Measurements from ENCODE around the gene POLR1A. TPM values are rescaled to one million over a fixed set of nuclear protein-coding genes. Genes with fewer than 3 reads are reported as not detected.

Gene POLR1A
- total and polyA plus RNA-seq, 2 experiments from 2014 or later: 6.3 to 19.0 TPM

DNA sequence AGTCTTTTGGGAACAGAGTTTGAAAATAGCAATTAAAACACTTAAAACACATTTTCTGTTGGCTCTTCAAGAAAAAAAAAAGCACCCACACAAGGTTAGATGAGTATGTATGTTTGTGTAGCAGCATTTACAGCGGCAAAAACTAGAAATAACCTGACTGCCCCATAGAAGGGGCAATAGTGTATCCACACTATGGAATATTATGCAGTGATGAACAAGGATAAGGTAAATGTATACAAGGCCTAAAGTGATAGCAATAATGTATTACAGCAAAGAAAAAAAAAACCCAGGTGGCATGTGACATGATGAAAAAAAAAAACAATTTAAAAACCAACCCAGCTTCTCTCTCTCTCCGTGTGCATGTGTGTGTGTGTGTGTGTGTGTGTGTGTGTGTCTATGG, 34.8 kb downstream of the POLR1A start:
- 90% methylated on average over 2 of the region's 2 CpGs for WGBS (ENCODE audit: low lambda C conversion rate, missing lambda C conversion rate)

DNA sequence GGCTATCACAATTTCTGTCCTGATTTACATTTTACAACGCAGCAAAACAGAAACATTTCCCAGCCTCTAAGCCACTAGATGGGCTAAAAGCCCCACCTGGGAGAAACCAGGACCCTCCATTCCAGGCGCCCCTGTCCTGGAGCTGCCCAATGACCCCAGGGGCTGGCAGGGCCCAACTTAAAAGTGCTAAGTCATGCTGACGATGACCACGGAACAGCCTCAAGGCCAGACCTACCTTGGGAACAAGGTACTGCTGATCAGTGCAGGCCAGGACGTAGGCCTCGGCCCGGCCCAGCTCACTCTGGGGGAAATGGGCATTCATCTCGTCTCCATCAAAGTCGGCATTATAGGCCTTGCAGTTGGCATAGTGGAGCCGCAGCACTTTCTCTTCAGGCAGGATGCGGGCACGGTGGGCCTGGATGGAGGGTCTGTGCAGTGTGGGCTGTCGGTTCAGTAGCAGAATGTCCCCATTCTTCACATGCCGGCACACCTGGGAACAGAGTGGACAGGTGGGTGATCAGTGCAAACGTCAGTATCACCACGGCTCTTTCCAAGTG, 35.8 kb downstream of the POLR1A start:
- H3K4me1 ChIP-seq (ENCODE audit: insufficient read depth): no peaks in the 10 kb centered on the region
- no peaks in the 10 kb centered on the region for H3K9me2 ChIP-seq (replicated peaks; ENCODE audit: insufficient read depth)
- no peaks in the 10 kb centered on the region for H4K20me1 ChIP-seq (ENCODE audit: insufficient read depth, poor library complexity, severe bottlenecking)
- H3K9me3 ChIP-seq (ENCODE audit: low read depth): no peaks in the 10 kb centered on the region
- 94% methylated on average over 16 of the region's 16 CpGs for WGBS (ENCODE audit: low lambda C conversion rate, missing lambda C conversion rate)
- H3K4me2 ChIP-seq: no peak overlapping the region
- no peak for TF ChIP-seq EZH2 (IDR thresholded peaks at IDR 0.05; ENCODE audit: borderline replicate concordance)
- TF ChIP-seq, protein P1, sequence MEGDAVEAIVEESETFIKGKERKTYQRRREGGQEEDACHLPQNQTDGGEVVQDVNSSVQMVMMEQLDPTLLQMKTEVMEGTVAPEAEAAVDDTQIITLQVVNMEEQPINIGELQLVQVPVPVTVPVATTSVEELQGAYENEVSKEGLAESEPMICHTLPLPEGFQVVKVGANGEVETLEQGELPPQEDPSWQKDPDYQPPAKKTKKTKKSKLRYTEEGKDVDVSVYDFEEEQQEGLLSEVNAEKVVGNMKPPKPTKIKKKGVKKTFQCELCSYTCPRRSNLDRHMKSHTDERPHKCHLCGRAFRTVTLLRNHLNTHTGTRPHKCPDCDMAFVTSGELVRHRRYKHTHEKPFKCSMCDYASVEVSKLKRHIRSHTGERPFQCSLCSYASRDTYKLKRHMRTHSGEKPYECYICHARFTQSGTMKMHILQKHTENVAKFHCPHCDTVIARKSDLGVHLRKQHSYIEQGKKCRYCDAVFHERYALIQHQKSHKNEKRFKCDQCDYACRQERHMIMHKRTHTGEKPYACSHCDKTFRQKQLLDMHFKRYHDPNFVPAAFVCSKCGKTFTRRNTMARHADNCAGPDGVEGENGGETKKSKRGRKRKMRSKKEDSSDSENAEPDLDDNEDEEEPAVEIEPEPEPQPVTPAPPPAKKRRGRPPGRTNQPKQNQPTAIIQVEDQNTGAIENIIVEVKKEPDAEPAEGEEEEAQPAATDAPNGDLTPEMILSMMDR (IDR thresholded peaks at IDR 0.05; ENCODE audit: poor library complexity): no peak
- TF ChIP-seq EZH2phosphoT487 (IDR thresholded peaks at IDR 0.05; ENCODE audit: low read depth, severe bottlenecking, unreplicated experiment): no peak
- no peak overlapping the region for H3K27ac ChIP-seq
- no peaks in the 10 kb centered on the region for H3K27me3 ChIP-seq
- no peak overlapping the region for H3K4me3 ChIP-seq
- DNase-seq (ENCODE audit: low spot score): no peak
- no peaks in the 10 kb centered on the region for H3K36me3 ChIP-seq (replicated peaks; ENCODE audit: insufficient read depth, low read depth)
- H2AFZ ChIP-seq: no peak overlapping the region
- no peaks in the 10 kb centered on the region for H3K79me2 ChIP-seq

More for the DNA sequence above, 34.8 kb downstream of the POLR1A start:
- H3K9me3 ChIP-seq (ENCODE audit: low read depth): no peaks in the 10 kb centered on the region
- H3K4me1 ChIP-seq (ENCODE audit: insufficient read depth): no peaks in the 10 kb centered on the region
- no peaks in the 10 kb centered on the region for H3K79me2 ChIP-seq
- no peaks in the 10 kb centered on the region for H3K9me2 ChIP-seq (replicated peaks; ENCODE audit: insufficient read depth)
- DNase-seq (ENCODE audit: low spot score): no peak
- TF ChIP-seq EZH2phosphoT487 (IDR thresholded peaks at IDR 0.05; ENCODE audit: low read depth, severe bottlenecking, unreplicated experiment) (no peak), EZH2 (IDR thresholded peaks at IDR 0.05; ENCODE audit: borderline replicate concordance) (no peak)
- TF ChIP-seq, protein P1 (IDR thresholded peaks at IDR 0.05; ENCODE audit: poor library complexity): no peak
- no peak overlapping the region for H3K4me2 ChIP-seq
- H3K27me3 ChIP-seq: no peaks in the 10 kb centered on the region
- H4K20me1 ChIP-seq (ENCODE audit: insufficient read depth, poor library complexity, severe bottlenecking): no peaks in the 10 kb centered on the region
- H2AFZ ChIP-seq: no peak overlapping the region
- H3K27ac ChIP-seq: no peak overlapping the region
- H3K36me3 ChIP-seq (replicated peaks; ENCODE audit: insufficient read depth, low read depth): no peaks in the 10 kb centered on the region
- H3K4me3 ChIP-seq: no peak overlapping the region

DNA sequence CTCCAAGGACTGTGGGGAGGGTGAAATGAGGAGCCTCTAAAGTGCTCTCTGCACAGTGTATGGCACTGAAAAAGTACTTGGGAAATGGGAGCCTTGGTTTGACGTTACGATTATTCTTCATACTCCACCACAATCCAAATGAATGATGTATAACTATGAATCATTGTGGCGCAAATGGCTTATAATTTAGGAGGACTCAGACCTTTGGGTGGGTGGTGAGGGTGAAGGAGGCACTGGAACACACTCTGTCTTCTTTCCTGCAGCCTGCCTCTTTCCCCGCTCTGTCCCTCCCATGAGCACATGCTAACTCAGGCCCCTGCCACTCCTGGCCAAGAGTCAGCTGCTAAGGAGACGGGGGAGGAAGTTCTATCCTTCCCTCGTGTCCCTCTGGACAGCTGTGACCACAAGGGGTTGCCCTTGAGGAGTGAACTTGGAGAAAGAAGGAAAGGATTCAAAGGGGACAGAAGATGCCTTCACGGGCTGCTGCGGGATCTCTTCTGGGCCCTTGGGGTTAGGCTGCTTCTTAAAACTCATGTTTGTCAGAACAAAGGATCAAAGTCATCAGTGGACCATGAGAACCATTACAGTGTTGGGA, 36.5 kb downstream of the POLR1A start:
- WGBS (ENCODE audit: low lambda C conversion rate, missing lambda C conversion rate): 73% methylated on average over 8 of the region's 8 CpGs

More for the DNA sequence above, 36.5 kb downstream of the POLR1A start:
- H3K4me1 ChIP-seq (ENCODE audit: insufficient read depth): no peaks in the 10 kb centered on the region
- H3K9me3 ChIP-seq (ENCODE audit: low read depth): no peaks in the 10 kb centered on the region
- H4K20me1 ChIP-seq (ENCODE audit: insufficient read depth, poor library complexity, severe bottlenecking): no peaks in the 10 kb centered on the region
- H3K4me2 ChIP-seq: no peak overlapping the region
- no peak overlapping the region for H3K27ac ChIP-seq
- H3K9me2 ChIP-seq (replicated peaks; ENCODE audit: insufficient read depth): no peaks in the 10 kb centered on the region
- H3K27me3 ChIP-seq: no peaks in the 10 kb centered on the region
- H3K79me2 ChIP-seq: no peaks in the 10 kb centered on the region
- no peaks in the 10 kb centered on the region for H3K36me3 ChIP-seq (replicated peaks; ENCODE audit: insufficient read depth, low read depth)
- no peak for DNase-seq (ENCODE audit: low spot score)
- no peak overlapping the region for H3K4me3 ChIP-seq
- H2AFZ ChIP-seq: no peak overlapping the region
- TF ChIP-seq, protein P1 (IDR thresholded peaks at IDR 0.05; ENCODE audit: poor library complexity): no peak
- TF ChIP-seq EZH2phosphoT487 (IDR thresholded peaks at IDR 0.05; ENCODE audit: low read depth, severe bottlenecking, unreplicated experiment) (no peak), EZH2 (IDR thresholded peaks at IDR 0.05; ENCODE audit: borderline replicate concordance) (no peak)
